HG03469 (cell line): Measurements from ENCODE around the gene VIL1.

Experiments
- ATAC-seq: cut with Tn5 transposase; IDR thresholded peaks from one replicate; pipeline ENCODE4 v1.9.1; 2021; ENCODE audit warnings: mild to moderate bottlenecking, moderate library complexity, moderate number of reproducible peaks; ENCODE audit not compliant: unreplicated experiment

VIL1 gene

GRCh38 chr2:218435003-218435982 lies 16.4 kb downstream of the VIL1 start:
- no peak for ATAC-seq

DNA sequence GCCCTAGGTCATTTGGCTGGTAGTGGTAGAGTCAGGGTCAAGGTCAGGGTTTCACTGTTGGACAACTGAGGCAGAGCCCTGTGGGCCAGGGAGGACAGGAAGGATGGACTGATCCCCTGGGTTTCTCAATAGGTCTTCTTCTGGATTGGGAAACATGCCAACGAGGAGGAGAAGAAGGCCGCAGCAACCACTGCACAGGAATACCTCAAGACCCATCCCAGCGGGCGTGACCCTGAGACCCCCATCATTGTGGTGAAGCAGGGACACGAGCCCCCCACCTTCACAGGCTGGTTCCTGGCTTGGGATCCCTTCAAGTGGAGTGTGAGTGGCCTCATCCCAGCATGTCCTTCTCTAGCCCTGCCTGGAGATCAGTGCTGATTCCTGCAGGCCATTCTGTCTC lies 18.1 kb downstream of the VIL1 start:
- ATAC-seq = no peak

GRCh38 chr2:218437969-218438368 lies 19.0 kb downstream of the VIL1 start:
- no peak for ATAC-seq

GRCh38 chr2:218438596-218438995 lies 19.7 kb downstream of the VIL1 start:
- ATAC-seq = no peak

DNA sequence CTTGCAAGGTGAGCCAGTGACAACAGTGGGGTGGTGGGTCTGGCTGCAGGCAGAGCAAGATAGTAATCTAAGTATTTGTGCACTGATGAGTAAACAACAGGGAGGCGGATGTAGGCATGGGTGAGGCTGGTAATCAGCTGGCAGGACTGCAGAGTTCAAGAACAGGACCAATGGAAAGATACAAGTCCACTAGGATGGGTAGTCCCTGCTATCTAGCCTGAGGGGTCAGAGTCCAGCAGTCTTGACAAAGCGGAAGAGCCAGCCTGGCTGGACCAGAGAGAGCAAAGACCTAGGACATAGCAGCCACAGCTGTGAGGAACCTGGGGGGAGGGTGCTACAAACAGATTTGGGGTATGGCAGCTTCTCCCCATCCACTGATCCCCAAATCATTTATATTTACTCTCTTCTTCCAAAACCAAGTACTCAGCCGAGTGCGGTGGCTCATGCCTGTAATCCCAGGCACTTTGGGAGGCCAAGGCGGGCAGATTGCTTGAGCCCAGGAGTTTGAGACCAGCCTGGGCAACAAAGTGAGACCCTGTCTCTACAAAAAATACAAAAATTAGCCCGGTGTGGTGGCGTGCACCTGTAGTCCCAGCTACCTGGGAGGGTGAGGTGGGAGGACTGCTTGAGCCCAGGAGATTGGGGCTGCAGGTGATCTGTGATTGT lies 25.9 kb downstream of the VIL1 start:
- no peak for ATAC-seq

DNA sequence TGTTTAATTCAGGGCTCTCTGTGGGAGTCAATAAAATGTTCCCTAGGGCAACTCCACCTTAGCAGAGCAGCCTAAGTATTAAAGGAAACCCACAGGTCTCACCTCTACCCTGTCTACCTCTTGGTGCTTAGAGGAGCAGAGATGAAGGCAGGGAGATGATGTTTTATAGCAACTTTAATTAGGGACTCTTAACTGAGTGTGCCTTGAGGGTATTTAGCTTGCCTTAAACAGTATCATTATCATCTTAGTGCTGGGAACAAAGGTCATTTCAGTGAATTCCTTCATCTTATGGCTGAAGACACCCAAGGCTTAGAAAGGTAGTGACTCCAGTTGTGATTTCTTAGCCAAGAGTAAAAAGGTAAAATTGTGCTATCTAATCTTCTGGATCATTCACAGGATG lies 26.7 kb downstream of the VIL1 start:
- no peak for ATAC-seq

GRCh38 chr2:218446547-218446946 lies 27.6 kb downstream of the VIL1 start:
- ATAC-seq = no peak

- no peak for ATAC-seq
Observed at GRCh38 chr2:218447072-218447471, 28.1 kb downstream of the VIL1 start.

- no peak for ATAC-seq
Observed at GRCh38 chr2:218448934-218449333, 30.0 kb downstream of the VIL1 start.

DNA sequence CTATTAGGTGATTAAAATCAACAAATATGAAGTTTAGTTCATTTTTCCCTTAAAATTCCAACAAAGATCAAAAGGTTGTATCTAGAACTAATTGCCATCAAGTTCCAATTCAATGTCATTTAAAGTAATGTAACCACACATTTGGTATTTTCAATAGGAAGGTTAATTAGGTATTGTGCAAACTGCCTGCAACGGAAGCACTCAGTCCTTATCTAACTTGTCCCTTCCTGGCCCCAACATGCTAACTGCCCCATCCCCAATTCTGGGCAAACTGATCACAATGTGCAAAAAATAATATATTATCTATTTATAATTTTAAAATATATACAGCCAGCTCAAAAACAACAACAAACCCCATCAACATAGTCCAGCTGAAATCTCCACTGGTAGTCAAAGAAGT lies 33.2 kb downstream of the VIL1 start:
- ATAC-seq = no peak

DNA sequence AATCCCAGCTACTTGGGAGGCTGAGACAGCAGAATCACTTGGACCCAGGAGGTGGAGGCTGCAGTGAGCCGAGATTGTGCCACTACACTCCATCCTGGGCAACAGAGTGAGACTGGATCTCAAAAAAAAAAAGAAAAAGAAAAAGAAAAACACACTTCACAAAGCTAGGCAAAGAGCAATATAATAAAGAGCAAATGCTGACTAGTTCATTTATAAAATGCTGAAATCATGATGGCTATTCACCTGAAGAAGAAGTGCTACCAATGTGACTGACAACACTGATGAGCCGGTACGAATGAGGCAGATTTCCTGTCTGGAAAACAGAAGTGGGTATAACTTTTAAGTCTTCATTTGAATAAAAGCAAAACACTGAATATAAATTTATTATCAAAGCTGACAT lies 37.9 kb downstream of the VIL1 start:
- ATAC-seq = no peak

- no peak for ATAC-seq
Observed at GRCh38 chr2:218458598-218458997, 39.7 kb downstream of the VIL1 start.

DNA sequence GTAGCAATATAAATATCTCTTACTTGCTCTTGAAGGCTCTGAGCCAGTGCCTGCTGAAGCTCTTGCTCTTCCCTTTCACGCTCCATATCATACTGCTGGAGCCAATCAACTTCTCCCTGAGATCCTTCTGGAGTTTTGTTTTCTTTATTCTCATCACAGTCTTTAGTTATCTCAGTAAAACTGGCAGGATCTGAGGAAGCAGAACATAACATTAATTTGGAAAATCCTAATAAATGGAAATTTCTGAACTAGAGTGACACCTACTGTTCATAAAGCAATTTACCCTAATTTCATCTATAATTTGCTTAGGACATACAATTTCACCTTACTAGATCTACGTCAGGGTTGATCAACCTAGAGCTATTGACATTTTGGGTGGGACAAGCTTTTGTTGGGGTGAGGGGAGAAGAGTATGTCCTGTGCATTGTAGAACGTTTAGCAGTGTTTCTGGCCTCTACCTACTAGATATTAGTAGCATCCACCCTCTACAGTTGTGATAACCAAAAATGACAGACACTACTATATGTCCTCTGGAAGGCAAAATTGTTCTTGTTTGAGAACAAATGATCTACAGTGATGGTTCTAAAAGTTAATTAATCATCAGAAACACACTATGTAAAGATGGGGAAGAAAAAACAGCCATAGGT lies 47.2 kb downstream of the VIL1 start:
- no peak for ATAC-seq

DNA sequence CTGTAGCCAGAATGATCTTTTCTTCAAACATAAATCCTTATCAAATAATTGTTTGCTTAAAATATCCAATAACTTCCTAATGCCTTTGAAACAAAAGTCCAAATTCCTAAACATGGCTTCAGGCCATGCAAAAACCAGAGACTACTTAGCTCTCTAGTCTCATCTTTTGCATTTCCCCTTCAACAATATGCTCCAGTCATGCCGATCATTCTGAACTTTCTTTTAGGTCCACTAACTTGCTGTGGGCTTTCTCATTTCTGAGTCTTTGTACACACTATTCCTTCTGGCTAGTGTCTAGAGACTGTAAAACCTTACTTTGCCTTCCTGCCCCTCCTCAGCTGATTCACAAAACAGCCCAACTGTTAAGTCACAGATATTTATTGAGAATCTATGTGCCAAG lies 51.5 kb downstream of the VIL1 start:
- ATAC-seq = no peak

DNA sequence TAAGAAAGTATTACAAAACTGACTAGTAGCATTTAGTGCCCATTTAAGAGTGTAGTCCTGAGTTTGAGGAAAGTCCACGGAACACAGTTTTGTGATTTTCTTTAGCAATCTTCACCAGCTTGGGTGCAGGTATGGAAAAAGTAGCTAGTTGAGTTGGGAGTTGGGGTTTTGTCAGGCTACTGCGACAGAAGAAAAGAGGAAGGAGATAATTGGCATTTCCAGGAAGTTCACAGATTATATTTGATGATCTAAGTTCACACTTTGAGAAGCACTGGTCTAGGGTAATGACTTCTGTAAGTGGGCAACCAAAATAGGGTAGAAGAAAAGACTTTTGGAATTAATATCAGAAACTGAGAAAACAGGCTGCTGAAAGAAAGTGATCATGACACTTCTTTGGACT lies 52.1 kb downstream of the VIL1 start:
- ATAC-seq = no peak

GRCh38 chr2:218471982-218472381 lies 53.1 kb downstream of the VIL1 start:
- no peak for ATAC-seq

- no peak for ATAC-seq
Observed at GRCh38 chr2:218472988-218473387, 54.1 kb downstream of the VIL1 start.

- no peak for ATAC-seq
Observed at GRCh38 chr2:218474527-218474926, 55.6 kb downstream of the VIL1 start.

DNA sequence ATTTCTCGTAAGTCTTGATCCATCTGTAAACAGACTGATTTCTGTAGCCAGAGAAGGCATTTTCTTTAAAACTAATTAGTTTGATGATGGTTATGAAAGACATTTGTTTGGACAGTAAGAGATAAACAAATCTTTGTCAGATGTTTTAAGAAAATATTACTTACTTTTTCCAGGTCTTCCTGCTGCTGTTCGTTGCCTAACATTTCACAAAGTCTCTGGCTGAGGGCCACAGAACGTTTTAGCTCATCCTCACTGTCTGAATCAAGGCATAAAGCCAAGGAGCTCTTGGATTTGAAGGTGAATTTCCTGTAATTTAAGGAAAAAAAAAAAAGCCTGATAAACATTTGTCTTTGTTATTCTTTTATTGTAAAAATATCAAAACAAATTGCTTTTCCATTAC lies 57.8 kb downstream of the VIL1 start:
- no peak for ATAC-seq

DNA sequence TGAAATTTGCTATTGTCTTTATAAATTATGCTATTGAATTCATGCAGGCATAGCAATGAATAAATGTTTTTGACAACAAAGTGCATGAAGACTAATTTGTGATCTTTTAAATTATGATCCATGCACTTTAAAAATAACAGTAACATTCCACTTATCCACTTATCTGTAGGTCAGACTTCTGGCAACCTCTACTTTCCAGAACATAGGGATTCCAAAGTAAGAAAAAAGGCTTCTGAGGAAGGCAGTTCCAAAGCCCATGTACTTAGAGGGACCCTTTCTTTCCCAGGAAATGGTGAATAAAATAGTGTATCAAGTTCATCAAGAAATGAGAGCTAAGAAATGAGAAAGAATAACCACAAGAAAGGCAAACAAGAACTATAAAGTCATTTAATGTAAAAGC lies 58.3 kb downstream of the VIL1 start:
- ATAC-seq = no peak

GRCh38 chr2:218478544-218478943 lies 59.6 kb downstream of the VIL1 start:
- ATAC-seq = no peak

- ATAC-seq = no peak
Observed at GRCh38 chr2:218479595-218479994, 60.7 kb downstream of the VIL1 start.
